Pons (tissue), 1 donor: ENCODE measurements around the gene KIAA1328.
"Not testable (repeated sequence)": the region's sequence is repeated elsewhere in the genome, so short reads cannot be mapped to it uniquely, and the experiment has no call there.

Experiments
- DNase-seq: peaks from one replicate; pipeline ENCODE4 v3.0.0-alpha.2; 2016; ENCODE audit warnings: low spot score

KIAA1328 gene

GRCh38 chr18:37156330-37156942, 327.5 kb downstream of the KIAA1328 start:
- no peak for DNase-seq

DNA sequence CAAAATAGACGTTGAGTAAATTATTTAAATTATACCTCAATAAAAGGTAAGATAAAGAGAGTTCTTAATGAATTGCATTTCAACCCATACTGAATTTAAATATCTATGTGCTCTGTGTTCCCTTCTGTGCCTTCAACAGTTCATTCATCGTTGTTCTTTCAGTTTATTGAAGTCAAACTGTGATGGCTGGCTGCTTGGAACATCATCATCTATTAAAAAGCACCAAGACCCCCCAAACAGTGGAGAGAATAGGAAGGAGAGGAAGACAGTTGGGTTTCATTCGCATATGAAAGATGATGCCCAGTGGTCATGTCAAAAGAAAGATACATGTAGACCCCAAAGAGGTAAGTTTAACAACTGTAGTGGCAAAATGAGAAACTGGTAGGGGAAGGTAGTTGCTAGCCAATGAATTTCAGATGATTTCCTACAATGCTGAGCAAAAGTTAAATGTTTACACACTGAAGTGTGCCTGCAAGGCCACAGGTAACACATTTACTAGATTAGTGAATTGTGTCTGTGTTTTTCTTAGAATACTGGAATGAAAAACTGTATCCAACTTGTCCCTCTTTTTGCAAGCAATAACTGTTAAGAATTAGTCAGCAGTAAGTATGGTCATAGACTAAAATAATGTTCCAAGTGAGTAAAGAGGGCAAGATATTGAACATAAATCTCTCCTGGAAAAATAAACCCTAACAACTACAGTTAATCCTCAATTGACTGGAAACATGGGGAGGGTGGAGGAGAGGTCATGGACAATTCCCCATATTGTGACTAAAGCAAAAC, 331.3 kb downstream of the KIAA1328 start:
- no peak for DNase-seq

GRCh38 chr18:37161491-37161890, 332.6 kb downstream of the KIAA1328 start:
- no peak for DNase-seq

DNA sequence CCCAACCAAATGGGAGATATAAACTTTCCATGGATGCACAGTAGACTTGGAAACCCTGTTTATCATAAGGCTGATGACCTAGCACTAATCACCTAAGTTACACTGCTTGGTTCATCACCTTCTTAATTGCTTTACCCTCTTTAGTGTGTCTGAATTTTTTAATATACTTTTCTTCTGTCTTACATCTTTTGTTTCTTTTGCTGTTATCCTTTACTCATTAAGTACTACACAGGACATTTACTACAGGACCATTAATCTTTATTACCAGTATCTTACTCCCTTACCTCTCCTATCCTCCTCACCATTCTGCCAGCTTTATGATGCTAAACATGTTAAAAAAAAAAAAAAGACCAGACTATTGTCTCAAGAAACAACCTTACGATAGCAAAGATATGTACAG, 333.6 kb downstream of the KIAA1328 start:
- DNase-seq = no peak

GRCh38 chr18:37163119-37163518, 334.2 kb downstream of the KIAA1328 start:
- no peak for DNase-seq

DNA sequence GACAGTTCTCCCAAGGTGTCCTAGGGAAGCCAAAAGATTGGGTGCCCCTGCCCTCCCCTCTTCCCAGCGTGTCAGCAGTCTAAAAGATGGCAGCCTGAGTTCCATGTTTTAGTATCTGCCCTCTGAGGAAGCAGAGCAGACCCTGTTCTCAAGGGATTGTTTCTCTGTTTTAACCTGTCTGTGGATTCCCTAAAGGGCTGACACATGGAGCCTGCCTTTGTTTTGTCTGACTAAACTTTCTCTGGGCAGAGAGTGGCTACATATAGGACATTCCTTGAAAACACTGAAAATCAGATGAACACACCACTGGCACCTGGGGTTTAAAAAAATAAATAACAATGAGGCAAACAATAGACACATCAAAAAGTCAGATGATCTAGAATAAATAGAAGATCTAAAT, 337.6 kb downstream of the KIAA1328 start:
- DNase-seq = no peak

- not testable (repeated sequence) for DNase-seq
Observed at GRCh38 chr18:37166966-37167365, 338.0 kb downstream of the KIAA1328 start.

GRCh38 chr18:37170984-37171383, 342.1 kb downstream of the KIAA1328 start:
- no peak for DNase-seq

GRCh38 chr18:37173384-37173783, 344.5 kb downstream of the KIAA1328 start:
- no peak for DNase-seq

- no peak for DNase-seq
Observed at GRCh38 chr18:37175727-37176620, 347.0 kb downstream of the KIAA1328 start.

DNA sequence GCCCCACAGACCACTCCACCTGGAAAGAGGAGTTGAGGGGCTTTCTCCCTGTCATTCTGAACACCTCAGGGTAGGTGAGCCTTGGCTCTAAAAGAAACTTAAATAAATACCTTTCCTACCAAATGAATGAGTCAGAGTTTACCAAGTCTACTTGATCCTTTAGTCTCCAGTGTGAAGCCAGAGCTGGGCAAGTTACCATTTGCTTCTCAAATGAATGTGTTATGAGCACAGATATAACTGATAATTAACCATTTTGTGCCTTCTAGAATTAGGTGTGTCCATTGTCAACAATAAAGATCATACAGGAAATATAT, 347.7 kb downstream of the KIAA1328 start:
- DNase-seq = no peak

DNA sequence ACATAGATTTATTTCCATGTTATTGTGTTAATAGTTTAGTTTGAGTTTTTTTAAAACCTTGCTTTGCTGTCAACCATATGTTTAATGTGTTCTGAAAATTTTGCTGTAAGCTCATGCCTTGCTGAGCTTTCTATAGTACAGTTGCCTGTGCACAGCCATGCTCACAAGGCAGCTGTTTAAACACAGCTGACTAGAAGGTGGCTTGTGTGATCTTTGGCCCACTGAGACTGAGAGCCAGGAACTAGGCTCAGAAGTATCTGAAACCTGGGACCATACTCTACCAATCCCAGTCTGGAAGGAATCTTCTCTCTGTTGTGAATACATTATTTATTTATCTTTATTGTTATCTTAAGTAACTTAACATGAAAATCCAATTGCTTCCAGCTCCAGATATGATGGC, 350.5 kb downstream of the KIAA1328 start:
- DNase-seq = no peak

DNA sequence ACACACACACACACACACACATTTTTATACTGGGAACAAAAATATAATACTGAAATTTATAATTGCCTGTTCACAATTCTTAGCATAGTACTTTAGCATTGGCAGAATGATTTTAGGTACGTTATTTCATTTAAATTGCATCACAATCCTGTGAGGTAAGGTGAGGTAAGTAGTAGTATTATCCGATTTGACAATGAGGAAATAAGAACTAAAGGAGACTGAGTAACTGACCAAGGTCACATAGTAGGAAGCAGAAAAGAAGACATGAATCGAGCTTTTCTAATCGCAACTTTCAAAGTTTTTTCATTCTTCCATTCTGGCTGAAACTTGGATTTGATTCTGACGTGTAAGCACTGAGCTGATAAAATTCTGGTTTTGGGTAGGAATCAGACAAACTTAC, 351.2 kb downstream of the KIAA1328 start:
- DNase-seq = no peak

- DNase-seq = peak; percentile 4
Observed at GRCh38 chr18:37182340-37183135, 353.6 kb downstream of the KIAA1328 start.

DNA sequence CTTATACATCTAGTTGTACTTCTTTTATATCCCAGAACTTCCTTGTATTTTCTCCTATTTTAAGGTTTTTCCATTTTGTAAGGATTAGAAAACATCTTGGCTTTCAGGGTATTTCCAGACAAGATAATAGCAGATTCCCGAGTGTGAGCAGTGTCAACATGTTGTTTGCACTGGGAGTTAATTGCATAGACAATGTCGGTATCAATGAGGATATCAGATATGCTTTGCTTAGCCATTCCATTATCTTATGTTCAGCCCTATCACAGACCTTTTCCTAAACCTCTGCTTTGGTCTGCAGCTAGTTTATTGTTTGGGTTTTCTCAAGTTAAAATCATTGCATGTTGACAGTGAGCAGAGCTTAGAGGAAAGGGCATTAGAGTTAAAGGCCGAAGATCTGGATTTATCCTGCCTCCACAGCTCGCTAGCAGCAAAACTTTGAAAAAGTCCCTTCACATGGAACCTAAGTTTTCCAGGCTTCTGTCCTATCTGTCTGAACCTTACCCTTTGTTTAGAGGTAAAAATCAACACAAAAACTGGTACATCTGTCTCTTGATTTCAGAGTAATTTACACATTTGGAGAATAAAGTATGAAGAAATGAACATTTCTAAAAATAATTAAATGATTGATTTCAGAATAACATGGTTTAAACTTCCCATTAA, 355.4 kb downstream of the KIAA1328 start:
- no peak for DNase-seq

GRCh38 chr18:37188016-37188791, 359.3 kb downstream of the KIAA1328 start:
- DNase-seq = peak; percentile 37

- no peak for DNase-seq
Observed at GRCh38 chr18:37199741-37200140, 370.8 kb downstream of the KIAA1328 start.

GRCh38 chr18:37207343-37207742, 378.4 kb downstream of the KIAA1328 start:
- DNase-seq = no peak

DNA sequence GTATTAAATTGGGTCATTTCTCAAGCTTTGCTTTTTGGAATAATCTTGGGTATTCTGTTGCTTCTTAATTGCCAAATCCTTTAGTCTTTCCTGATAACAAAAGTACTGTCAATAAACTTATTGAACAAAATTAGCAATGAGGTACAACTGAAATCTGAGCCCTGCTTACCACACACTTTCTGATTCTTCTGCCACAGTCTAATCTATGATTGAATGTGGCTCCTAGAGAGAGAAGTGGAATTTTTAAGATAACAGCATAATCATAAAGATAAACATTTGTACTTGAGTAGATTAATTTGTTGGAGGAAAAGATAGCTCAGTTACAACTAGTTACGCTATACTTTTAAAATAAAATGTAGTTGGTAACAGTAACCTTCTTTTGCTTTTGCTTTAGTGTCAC, 381.9 kb downstream of the KIAA1328 start:
- DNase-seq = no peak

DNA sequence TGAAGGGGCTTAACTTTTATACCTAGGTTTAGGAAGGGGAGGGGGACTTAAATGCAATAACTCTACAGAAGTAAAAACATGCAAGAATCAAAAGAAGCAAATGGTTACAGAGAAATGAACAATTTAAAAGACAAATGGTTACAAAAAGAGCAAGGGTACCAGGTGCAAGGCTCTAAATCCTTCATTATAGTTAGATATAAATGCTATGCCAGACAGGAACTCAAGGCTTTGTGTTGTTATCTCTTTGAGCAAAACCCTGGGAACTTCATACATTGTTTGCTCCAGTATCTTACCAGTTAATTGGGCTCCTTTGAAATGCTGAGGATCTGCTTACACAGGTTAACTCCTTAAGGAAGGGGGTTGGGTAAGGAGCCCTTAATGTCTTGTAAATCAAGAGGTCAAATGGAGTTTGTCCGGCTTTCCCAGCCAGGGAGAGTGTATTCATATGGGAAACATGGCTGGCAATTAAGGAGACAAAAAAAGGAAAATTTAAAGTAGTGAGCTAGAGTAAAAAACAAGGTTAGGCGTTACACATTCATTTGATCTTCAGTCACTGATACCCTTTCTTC, 389.2 kb downstream of the KIAA1328 start:
- DNase-seq = no peak
